Kasumi-1 (cell line): ENCODE data around the gene C1orf94.

Experiments
- DNase-seq, 2 experiments: peaks; one replicate each; lab custom pipeline; 2025; lab: John Stamatoyannopoulos, UW

C1orf94 gene

DNA sequence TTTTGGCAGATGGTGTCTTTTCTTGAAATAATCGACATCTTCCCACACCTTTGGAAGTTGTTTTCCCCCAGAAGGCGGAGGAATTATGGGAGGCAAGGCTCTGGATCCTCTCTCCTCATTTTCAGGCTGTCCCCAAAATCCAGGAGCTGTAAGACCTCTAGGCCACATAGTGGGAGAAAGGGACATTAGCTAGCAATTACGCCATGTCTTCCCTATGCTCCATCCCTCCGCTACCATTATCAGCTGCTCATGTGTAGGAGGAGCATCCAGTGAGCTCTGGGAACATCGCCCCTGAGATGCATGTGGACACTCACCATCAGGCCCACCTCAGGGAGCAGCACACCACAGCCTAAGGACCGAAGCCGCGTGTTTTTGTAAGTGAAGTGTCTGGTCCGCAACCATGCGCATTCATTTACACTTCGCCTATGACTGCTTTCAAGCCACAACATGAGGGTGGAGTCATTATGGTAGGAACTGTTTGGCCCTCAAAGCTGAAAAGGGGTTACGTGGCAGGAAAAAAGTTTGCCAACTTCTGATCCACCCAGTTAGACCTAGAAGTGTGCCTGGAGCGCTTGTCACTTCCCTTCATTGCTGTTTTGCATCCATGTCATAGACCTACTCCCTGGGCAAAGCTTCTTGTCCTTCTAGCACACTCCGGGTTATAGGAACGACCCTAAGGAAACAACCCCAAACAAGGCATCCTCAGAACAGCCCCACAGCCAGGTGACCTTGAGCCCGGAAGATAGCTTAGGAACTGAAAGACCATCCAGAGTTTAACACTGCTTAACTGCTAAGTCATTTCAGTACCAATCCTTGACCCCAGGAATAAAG is 85.5 kb downstream of the C1orf94 start:
- DNase-seq, result no peak

DNA sequence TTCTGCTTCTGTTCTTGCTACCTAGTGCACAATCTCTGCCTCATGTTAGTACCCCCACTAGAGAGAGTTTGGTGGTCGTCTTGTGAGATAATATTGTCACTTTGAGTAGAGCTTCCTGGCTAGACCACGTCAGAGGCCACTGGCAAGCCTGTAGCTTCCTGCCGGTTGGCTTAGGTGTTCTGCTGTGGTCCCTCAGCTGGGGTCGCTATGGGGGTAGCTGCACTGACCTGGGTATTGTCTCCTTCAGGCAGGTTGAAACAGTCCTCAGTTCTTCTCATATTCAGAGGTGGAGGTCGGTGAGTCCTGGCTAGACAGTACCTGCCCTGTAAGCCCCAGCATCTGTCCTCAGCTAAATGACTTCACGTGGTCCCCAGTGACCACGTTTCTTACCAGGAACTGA is 86.2 kb downstream of the C1orf94 start:
- DNase-seq, result no peak

DNA sequence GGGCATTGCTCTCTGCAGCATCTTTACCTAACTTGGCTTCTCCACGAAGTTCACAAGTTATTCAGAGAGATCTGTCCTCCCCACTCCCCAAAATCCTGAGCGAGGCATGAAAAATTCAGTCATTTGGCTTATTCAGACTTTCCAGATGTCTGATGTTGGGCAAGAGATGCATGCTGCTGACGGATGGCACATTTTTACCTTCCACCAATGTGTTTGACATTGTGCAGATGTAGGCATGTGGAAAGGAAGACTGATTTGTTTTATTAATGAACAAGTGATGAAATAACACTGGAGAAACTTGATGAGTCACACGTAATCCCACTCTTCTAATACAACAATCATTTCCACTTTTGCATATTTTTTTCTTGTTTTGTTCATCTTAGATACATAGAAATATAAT is 86.7 kb downstream of the C1orf94 start:
- DNase-seq, result no peak

DNA sequence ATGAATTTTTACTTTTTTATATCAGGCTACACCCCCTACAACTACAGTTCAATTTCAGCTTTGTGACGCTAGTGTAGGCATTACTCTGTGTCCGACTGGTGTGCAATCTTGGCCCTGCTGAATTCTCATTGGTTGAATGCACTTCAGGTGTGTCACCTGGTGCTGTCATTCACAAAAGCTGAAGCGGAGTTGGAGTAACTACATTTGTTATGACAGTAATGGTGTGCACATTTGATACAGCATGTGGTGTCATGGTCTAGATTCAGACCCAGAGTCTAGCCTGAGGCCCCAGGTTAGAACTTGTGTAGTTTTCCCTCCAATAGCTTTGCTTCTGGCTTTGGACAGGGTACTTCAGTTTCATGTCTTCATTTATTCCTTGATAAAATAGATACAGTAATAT is 88.7 kb downstream of the C1orf94 start:
- no peak for DNase-seq

DNA sequence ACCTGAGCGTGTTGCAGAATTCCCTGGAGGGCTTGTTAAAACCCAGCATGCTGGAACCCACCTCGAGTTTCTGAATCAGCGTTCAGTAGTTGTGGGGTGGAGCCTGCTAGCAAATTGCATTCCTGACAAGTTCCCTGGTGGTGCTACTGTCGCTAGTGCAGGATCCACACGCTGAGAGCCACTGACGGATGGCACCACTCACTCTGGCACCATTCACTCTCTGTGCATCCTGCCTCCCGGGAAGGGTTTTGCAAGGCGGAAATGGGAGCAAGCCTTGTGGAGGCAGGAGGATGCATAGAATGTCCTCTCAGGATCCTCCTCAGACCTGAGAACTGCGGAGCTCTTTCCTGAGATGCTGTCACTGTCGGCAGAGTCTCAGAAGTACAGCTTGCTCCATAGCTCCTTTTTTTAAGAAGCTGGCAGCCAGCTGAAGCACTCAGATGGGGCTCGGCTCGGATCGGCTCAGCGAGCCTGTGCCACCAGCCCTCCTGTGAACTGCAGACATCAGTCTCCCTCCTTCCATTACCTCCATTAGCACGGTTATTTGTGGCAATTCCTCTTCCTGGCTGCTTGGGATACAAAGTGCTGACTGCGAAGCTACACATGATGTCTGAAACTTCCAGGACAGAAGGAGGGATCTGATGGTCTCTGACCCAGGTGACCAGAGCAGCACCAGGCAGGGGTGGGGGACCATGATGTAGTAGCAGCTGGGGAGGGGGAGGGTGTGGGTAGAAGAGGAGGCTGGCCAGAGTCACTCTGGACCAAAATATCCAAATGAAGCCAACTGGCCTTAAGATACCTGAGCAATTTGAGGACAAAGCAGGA is 89.6 kb downstream of the C1orf94 start:
- DNase-seq, result no peak

DNA sequence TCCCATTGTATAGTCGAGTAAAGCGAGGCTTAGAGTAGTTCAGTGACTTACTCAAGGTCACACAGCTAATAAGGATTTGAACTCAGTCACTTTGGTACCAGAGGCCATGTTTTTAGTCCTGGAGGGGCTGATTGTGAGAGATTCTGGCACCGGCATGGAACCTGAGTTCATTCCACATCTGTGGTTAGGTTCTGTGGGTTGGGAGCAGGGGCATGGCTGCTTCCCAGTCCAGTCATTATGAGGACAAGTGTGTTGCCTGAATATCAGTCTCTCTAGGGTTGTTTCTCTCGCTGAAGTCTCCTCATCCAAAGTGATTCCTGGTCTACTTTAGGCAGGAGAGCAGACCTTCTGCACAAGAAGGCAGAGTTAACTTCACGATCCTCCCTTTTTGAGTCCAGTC is 90.6 kb downstream of the C1orf94 start:
- DNase-seq, result no peak

DNA sequence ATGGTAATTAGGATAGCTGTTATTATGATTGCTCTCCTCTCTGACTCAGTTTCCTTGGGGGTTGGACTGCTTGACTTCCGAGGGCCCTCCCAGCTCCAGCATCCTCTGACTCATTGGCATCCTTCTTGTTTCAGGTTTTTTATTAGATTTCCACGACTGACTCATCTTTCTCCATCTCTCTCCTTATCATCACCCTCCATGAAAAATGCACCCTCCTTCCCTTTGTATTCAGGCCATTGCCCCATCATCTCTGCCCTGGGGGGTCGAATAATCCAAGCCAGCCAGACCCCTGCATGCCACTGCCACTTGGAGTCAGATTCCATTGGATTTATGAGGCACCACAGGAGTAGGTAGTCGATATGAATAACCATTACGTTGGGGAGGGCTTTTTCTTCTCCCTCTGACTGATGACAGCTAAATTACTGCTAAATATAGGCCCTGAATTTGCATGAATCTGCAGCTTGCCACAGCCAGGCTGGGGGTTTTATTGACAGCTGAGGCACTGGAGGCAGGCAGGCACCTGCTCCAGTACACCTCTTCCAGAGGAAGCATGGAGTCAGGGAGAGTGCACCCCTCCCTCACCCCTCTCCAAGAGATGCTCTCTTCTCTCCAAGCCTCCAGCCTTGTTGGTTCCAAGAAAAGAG is 91.7 kb downstream of the C1orf94 start:
- DNase-seq, result no peak
